ENCODE results near the gene SF1.
A peak's percentile ranks its signal among the peaks of the same experiment; 100 is the strongest.

The SF1 gene

GRCh38 chr11:64746486-64746885 lies 31.9 kb downstream of the SF1 start:
- DNase-seq (ENCODE audit: low spot score): no peak

DNA sequence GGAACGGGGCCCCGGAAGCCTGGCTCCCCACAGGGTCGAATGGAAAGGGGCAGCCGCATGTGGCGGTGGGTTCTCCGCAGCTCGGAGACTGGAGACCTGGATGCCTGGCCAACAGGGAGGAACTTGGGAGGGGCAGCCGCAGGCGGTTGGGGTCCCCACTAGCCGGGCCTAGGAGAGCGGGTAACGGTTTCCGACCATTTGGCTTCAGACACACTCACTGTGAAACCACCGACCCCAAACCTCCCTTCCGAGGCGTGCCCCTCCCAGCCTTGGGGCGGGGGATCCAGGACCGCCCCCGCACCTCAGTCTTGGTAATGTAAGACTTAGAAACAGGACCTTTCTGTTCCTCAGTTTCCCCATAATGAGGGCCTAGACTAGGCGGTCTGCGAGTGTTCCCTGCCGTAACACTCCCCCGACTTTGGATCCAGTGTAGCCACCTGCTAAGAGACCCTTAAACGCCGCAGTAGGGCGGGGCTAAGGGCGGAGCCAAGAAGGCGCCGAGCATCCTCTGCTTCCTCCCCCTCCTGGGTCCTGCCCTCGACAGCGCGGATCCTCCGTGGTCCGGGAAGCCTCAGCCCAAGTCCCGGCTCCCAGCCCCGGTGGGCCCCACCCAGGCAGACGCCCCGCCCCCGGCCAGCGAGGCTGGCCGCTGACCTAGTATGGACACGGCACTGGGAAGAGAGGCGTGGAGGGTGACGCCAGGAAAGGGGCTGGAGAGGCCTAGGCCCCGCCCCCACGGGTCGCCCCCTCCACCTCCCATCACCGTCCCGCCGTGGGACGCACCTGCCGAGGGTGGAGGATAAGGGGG lies 32.6 kb downstream of the SF1 start:
- peak; percentile 31 for DNase-seq (ENCODE audit: low spot score)

DNA sequence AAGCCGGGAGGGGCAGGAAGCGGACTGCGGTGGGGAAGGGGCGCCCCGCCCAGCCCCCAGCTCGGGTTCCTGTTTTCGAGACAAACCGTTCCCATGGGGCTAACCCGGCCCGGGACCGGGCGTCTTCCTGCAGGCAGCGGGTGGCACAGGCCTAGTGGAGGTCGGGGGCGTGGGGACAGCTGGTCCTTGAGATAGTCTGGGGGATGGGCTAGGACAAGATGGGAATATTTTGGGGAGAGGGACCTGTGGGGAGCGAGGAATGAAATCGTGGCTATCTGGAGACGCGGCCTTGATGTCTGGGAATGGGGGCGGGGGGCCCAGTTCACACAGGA lies 33.2 kb downstream of the SF1 start:
- no peak for DNase-seq (ENCODE audit: low spot score)

DNA sequence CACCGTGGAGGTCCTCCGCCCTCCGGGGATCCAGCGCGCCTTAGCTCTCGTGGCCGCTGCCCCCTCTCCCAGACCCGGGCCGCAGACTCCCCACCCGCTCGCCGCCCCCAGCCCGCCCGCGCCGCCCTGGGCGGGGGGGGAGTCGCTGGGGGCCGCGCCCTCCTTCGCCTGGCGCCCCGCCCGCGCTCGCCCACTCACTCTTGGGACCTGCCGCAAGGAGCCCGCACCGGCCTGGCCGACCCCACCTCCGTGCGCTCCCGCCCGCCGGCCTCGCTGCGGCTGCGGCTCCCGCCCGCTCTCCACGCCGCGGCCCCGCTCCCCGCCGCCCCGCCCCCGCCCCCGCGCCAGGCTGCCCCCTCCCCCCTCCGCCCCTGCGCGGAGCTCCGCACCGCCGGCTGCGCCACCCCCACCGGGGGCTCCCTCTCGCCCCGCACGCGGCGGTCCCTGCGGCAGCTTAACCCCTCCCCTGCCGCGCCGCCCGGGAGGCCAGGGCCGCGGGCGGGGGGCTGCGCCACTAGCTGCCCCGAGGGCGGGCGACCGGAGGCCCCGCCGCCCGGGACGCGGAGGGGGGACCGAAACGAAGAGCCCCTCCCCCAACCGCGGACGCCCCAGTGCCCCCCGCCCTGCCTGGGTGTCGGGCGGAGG lies 33.7 kb downstream of the SF1 start:
- DNase-seq (ENCODE audit: low spot score): no peak

DNA sequence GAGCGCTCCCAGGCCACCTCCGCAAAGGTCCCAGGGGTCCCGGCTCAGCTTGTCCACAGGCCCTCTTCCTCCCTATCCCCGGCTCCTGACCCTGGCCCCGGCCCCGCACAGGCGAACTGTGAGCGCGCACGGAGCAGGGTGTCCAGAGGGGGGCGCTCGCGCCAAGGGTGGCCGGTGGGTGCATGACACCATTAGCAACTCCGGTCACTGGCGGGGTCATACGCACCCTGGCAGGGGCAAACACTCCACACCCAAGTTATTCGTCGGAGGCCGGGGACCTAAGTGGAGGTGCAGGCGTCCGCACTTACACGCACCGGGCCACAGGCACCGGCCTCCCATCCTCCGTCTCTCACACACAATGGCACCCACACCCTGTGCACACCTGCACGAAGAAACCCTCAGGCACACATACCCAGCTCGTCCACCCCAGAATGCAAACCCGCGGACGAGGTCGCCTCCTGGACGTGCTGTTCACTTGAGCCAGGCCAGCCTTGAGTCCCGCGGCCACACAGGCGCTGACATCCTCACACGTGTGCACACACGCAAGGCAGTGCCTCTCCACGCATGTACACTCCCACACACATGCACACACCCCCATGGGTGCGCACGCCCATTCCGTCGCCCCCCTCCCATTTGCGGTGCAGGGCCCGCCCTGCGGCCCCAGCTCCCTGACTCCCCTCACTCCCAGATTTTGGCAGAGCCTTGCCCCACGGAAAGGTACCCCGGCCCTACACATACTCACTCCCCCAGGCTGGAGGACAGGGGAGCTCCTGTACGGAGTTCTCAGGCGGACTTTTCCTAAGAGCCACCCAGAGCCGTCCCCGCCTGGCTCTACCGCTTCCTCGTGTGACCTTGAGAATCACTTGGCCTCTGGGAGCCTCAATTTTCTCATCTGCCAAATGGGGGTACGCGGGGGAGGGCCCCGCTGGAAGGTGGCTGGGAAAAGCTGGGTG lies 34.5 kb downstream of the SF1 start, which contains the start of gene RASGRP2:
TSS of gene RASGRP2 (minus strand) at position 552 of the 953 bp plus-strand sequence. CDS start 1,276 bp downstream, outside the sequence.
- DNase-seq (ENCODE audit: low spot score): no peak

GRCh38 chr11:64742889-64743590 lies 35.3 kb downstream of the SF1 start:
- peak; percentile 34 for DNase-seq (ENCODE audit: low spot score)

DNA sequence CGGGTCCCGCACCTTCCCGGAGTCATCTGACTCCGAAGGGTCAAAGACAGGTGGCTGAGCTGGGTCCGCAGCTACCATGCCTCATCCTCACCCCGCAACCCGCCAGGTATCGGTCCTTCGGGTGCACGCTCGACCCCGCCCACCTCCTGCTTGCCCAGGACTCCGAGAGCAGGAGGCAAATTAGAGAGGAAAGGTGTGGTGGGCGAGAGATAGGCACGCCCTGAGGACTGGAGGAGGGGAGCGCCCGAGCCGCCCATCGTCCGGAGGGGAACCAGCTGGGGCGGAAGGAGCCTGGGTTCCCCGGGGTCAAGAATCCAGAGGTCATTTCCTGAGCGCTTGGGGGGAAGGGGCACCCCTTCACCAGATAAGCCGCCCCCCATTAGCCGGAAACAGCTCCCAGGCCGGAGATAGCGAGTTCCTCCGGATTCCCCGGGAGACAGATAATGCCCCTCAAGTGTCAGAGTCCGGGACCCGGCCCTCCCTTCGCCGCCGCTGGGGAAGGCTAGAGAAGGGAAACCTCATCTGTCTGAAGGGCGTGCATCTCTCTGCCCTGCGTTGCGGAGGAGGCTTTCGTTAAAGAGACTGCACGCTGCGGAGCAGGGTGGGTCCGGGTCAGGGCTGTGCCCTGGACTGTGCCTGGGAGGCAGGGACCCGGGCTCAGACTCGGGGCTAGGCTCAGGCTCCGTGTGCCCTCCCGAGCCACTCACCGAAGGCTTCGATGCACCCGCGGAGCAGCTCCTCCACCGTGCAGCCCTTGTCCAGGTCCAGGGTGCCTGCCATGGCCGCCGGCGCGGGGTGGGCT lies 36.1 kb downstream of the SF1 start:
- no peak for DNase-seq (ENCODE audit: low spot score)

GRCh38 chr11:64741375-64742086 lies 36.8 kb downstream of the SF1 start:
- no peak for DNase-seq (ENCODE audit: low spot score)

- no peak for DNase-seq (ENCODE audit: low spot score)
Observed at GRCh38 chr11:64739871-64740270, 38.5 kb downstream of the SF1 start.

- DNase-seq (ENCODE audit: low spot score): no peak
Observed at GRCh38 chr11:64736654-64737053, 41.7 kb downstream of the SF1 start.

GRCh38 chr11:64735725-64736259 lies 42.5 kb downstream of the SF1 start:
- no peak for DNase-seq (ENCODE audit: low spot score)

DNA sequence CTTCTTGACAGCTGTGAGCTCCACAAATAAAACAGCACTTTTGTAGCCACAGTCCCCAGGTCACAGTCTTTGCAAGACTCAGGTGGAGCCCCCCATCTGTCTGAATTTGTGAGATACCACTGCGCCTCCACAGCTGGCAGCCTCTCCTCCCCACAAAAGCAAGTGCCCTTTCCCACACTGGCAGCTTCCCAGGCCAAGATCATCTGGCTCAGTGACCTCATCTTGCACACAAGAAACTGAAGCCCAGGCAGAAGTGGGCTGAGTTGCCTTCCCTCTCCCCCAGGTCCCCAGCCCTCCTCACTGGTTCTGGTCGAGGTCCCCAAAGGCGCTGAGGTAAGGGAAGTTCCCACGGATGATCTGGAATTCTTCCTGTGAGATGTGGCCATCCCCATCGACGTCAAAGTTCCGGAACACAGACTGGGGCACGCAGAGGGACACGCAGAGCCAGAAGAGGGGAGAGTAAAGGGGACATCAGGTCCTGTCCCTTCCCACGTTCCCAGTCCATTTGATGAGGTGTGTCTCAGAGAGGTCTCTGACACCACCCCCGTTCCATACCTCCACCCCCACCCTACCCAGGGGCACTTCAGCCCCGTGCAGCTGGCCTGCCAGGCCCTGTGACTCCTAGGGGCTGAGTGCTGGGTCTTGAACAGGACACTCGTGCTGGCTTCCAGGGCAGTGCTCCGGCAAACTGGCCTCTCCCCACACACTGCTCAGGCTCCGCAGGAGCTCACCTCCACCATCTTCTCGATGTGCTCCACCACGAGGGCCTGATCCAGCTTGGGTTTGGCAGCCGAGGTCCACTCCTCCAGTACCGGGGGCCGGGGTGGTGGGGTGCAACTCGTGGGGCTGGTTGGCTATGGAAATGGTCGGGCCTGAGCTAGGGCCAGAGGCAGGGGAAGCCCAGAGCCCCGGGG lies 43.3 kb downstream of the SF1 start:
- DNase-seq (ENCODE audit: low spot score): no peak

DNA sequence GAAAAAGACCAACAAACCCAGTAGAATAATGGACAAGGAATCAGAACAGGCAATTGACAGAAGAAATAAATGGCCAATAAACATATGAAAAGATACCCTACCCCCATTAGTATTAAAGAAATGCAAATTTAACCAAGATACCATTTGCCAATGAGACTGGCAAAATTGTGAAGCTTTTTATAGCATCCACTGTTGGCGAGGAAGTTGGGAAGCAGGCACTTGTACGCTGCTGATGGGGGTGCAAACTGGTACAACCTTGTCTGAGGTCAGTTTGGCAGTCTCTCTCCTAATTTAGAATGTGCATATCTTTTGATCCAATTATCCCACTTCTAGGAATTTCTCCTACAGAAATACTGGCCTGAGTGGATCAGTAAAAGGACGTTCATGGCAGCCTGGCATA lies 46.7 kb downstream of the SF1 start:
- no peak for DNase-seq (ENCODE audit: low spot score)

DNA sequence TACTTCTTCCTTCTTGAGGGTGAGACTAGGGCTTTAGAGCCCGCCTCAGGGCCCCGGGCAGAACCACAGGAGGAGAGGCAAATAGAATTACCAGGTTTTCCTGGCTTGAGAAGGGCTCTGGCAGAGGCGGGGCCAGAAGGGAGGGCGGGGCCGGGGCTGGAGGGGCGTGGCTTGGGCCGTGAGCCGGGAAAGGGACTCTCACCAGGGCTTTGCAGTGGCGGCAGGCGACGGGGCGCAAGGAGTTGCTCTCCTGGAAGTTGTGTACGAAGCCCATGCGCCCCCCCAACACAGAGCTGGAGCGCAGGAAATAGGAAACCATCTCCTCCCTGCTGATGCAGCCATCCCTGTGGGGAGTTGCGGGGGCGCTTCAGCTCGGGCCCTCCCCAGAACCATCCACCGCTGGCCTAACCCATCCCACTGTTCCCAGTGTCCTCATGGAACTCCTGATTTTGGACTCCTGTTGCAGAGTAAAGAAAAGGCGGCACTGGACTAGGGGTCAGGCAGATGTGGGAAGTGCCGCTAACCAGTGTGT lies 48.4 kb downstream of the SF1 start:
- DNase-seq (ENCODE audit: low spot score): no peak

GRCh38 chr11:64728757-64729365 lies 49.5 kb downstream of the SF1 start:
- DNase-seq (ENCODE audit: low spot score): no peak

DNA sequence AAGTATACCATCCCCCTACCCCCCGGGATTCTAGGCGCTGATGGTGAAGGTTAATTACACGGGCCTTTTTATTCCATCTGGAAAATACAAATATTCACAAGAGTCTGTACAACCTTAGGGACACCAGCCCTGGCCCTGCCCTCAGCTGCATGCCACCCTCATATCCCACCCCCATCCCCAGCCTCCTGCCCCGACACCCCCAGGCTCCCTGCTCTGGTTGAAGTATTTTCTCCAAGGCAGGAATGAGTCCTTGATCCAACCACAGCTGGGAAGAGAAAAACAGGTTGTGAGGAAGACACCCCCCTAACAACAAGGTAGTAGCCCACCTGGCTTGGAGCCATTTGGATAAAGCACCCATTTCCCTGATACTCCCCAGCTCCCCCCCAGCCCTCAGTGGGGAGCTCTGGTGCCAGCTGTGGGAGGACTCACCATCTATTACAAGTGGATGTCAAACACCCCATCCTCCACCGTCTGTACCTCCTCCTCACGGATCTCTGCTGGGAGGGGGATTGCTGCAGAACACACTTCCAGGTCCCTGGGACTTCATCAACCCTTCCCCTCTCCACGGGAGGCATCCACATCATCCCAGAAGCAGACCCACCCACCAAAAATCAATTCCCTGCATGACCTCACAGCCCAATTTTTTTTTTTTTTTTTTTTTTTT lies 51.3 kb downstream of the SF1 start:
- no peak for DNase-seq (ENCODE audit: low spot score)

DNA sequence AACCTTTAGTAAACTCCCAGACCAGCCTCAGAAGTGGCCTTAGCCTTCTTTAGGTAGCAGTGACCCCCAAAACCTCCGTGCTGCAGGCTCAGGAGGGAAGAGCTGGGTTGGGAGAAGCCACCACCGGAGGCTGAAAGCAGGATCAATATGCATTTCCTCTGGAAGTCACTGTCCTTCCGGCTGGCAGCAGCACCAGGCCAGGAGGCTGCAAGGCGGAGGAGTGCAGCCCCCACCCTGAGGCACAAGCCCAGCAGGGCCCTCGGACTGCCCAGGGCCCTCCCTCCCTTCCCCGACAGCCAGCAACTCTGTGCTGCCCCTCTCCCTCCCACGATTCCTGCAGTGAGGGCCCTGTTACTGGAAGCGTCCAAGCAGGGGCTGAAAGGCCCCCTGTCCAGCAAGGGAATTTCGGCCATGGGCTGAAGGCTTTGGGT lies 52.1 kb downstream of the SF1 start:
- no peak for DNase-seq (ENCODE audit: low spot score)
